Hepatocyte (in vitro differentiated cells): Measurements from ENCODE around the gene SETD7.

Source experiments
- EZH2phosphoT487 ChIP-seq: fragments of 200-600 bp; sonication (generic); IDR thresholded peaks from one replicate; pipeline ENCODE4 v1.6.1; 2018; ENCODE audit warnings: antibody characterized with exemption, mild to moderate bottlenecking, low read depth, moderate library complexity; ENCODE audit not compliant: unreplicated experiment, severe bottlenecking
- TF ChIP-seq, protein P1 (sequence below): fragments of 200-600 bp; sonication (generic); IDR thresholded peaks from 2 replicates; pipeline ENCODE4 v1.5.1; 2016; ENCODE audit warnings: antibody characterized with exemption, mild to moderate bottlenecking; ENCODE audit not compliant: poor library complexity

DNA sequence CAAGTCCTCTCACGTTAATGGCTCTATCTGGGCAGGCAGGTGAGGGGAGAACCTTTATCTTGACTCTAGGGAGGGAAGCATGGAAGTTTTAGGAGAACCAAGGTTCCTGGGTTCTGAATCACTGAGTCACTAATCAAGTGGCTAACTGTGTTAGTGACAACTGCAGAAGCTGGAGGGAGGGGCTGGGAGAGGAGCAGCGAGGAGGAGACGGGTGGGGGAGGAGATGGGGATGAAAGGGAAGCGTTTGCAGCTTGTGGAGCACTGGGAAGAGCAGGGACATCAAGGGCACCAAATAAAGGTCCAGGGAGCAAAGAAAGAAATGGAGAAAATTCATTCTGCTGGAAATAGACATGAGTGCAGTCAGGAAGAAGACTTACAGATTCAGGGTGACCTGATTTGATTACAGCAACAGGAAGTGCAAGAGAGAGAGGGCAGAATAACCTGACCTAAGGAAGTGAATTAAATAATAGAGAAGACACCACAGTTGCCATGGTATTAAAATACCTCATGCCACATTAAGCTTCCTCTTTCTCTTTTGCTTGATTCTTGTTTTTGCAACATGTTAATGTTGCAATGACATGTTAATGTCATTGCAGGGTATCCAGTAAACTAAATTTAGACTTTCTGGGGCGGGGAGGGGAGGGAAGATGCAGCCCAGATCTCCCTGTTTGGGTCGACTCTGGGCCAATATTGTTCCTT lies 4.5 kb upstream of the SETD7 start:
- TF ChIP-seq, protein P1, sequence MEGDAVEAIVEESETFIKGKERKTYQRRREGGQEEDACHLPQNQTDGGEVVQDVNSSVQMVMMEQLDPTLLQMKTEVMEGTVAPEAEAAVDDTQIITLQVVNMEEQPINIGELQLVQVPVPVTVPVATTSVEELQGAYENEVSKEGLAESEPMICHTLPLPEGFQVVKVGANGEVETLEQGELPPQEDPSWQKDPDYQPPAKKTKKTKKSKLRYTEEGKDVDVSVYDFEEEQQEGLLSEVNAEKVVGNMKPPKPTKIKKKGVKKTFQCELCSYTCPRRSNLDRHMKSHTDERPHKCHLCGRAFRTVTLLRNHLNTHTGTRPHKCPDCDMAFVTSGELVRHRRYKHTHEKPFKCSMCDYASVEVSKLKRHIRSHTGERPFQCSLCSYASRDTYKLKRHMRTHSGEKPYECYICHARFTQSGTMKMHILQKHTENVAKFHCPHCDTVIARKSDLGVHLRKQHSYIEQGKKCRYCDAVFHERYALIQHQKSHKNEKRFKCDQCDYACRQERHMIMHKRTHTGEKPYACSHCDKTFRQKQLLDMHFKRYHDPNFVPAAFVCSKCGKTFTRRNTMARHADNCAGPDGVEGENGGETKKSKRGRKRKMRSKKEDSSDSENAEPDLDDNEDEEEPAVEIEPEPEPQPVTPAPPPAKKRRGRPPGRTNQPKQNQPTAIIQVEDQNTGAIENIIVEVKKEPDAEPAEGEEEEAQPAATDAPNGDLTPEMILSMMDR: no peak
- TF ChIP-seq EZH2phosphoT487: no peak
